Breast epithelium (tissue), 3 donors: Measurements from ENCODE around the gene TLCD1.

Experiments used
- CTCF ChIP-seq, 3 donors: fragments of 450-650 bp; IDR thresholded peaks; one replicate each; pipeline ENCODE4 v1.5.1; 2016 to 2017; ENCODE audit warnings: antibody characterized with exemption in 3 of 3, mild to moderate bottlenecking in 3 of 3, moderate library complexity in 3 of 3
- POLR2A ChIP-seq: fragments of 450-650 bp; IDR thresholded peaks from one replicate; pipeline ENCODE4 v1.6.1; 2016; ENCODE audit warnings: antibody characterized with exemption, mild to moderate bottlenecking, moderate library complexity
- POLR2AphosphoS5 ChIP-seq, 3 donors: sonication (generic); formaldehyde crosslinking; IDR thresholded peaks; one replicate each; pipeline ENCODE4 v1.6.1; 2017; ENCODE audit warnings: antibody characterized with exemption in 3 of 3

DNA sequence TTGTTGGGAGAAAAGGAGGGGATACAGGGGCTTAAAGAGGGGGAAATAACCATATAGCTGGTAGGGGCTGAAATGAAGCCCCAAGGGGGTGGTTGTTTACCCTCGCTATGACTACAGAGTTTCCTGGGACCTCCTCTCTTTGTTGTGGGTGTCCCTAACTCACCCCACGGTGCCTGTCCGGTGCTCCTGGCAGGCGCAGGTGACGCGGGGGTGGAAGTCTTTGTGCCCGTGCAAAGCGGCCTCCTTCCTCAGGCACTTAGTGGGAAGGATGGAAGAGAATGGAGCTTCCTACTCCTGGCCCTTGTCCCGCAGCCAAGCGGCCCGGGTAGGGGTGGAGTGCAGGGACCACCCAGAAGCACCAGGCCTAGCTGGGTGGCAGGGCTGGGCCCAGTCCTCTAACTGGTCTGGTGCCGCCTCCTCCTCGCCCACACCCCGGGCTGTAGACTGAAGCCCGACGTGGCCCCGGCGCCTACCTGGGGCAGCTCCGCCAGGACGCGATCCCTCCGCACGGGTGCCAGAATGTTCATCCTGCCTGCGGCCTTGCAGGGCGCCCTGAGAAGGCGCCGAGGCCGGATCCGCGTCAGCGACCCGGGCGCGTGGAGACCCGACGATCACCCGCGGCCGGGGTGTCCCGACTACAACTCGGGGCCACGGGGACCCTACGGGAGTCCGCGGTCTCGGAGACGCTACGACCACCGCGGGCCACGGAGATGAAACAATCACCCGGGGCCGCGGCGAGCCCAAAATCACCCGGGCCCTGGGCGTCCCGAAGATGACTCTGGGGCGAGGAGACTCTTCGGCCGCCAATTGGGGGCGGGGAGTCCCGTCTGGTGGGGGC is 9.1 kb downstream of the TLCD1 start:
- TF ChIP-seq CTCF (IDR thresholded peaks at IDR 0.05): no peak
- no peak for TF ChIP-seq POLR2A
- TF ChIP-seq POLR2AphosphoS5 (IDR thresholded peaks at IDR 0.05): peak in 1 of 3 donors; percentile 4
